Measurements from ENCODE around the gene IP6K1. TPM values are rescaled to one million over a fixed set of nuclear protein-coding genes. Genes with fewer than 3 reads are reported as not detected.
"Not testable (repeated sequence)": the region's sequence is repeated elsewhere in the genome, so short reads cannot be mapped to it uniquely, and the experiment has no call there.

Gene IP6K1
- total and polyA plus RNA-seq, 10 of the 15 experiments (the other 5 are each of a cell fraction or from before 2014, with no cell fraction given) = 1.3 to 30.6 (median 18.2) TPM

DNA sequence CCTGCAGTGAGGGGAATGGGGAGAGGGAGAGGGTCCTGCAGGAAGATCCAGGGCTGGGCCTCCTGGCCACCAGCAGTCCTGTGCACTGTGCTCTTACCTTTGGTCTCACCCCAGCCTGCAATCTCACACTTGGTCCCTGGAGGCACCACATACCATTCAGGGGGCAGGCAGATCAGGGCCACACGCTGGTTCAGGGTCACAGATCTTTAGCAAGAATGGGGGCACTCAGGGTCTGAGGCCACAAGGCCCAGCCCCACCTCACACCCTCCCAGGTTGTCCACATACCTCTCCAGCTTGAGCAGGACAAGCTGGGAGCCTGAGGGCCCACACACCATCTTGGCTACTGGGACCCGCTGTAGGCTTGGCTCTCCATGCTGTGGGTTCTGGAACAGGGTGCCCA lies 101.9 kb downstream of the IP6K1 start:
- SMC1A ChIA-PET (ENCODE audit: uncharacterized antibody, unreplicated experiment); RAD21 ChIA-PET (ENCODE audit: unreplicated experiment); in situ Hi-C loops (cut with MboI); H3K27ac ChIP-seq (ENCODE audit: control insufficient read depth, insufficient read depth); intact Hi-C loops (cut with micrococcal nuclease; ENCODE audit: unreplicated experiment); H3K4me3 ChIP-seq; BruUV-seq (replicated peaks); DNase-seq (ENCODE audit: low read depth, low spot score); H2AFZ ChIP-seq (ENCODE audit: control insufficient read depth, low read depth, low read length); H3K4me1 ChIP-seq (ENCODE audit: control insufficient read depth, insufficient read depth, low read length); FAIRE-seq; H3K27me3 ChIP-seq (replicated peaks in 1 of 2; ENCODE audit: control insufficient read depth in 2 of 2, insufficient read depth in 2 of 2, low read length in 1 of 2); H3K79me2 ChIP-seq (ENCODE audit: control insufficient read depth, insufficient read depth, low read length); H4K20me1 ChIP-seq (ENCODE audit: control insufficient read depth, insufficient read depth); CTCF ChIA-PET; H3K4me2 ChIP-seq (ENCODE audit: control insufficient read depth, insufficient read depth); H3K9me3 ChIP-seq (replicated peaks; ENCODE audit: control insufficient read depth, insufficient read depth, low read length); POLR2A ChIA-PET; ATAC-seq; H3K9ac ChIP-seq (ENCODE audit: control insufficient read depth, insufficient read depth, low read length): not testable (repeated sequence)
- 100% methylated on average over 2 of the region's 2 CpGs for WGBS (ENCODE audit: insufficient coverage, insufficient replicate concordance, low lambda C conversion rate, missing lambda C conversion rate)
- peaks cover 11 to 26% of the 10 kb centered on the region in 2 experiments; a peak in 3 of 4 replicates for H3K36me3 ChIP-seq (ENCODE audit: control insufficient read depth in 2 of 2, insufficient read depth in 2 of 2, low read length in 1 of 2)

DNA sequence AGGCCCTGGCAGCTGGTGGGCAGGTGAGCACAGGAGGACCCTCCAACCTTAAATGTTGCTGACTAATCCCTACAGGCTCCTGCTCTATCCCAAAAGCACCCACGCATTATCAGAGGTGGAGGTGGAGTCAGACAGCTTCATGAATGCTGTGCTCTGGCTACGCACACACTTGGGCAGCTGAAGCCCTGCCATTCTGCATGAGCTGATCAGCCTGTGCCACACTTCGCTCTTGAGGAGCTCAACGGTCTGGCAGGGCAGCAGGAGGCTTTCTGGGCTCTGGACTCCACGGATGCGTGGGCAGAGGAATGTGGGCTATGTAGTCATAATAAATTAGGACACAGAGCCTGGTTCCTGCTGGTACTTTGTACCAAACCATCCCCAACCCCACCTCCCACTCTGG lies 103.2 kb downstream of the IP6K1 start:
- POLR2A ChIA-PET = no interaction called here
- H3K36me3 ChIP-seq (ENCODE audit: control insufficient read depth in 2 of 2, insufficient read depth in 2 of 2, low read length in 1 of 2) = peaks cover 18 to 31% of the 10 kb centered on the region in 2 experiments; a peak in 3 of 4 replicates
- H3K4me1 ChIP-seq (ENCODE audit: control insufficient read depth, insufficient read depth, low read length) = no peaks in the 10 kb centered on the region; the same call in 1 of the 2 replicates
- CTCF ChIA-PET = no interaction called here
- intact Hi-C loops (cut with micrococcal nuclease; ENCODE audit: unreplicated experiment) = no loop called here
- ATAC-seq (no peak), DNase-seq (ENCODE audit: low read depth, low spot score) (no peak), FAIRE-seq (no peak)
- no peaks in the 10 kb centered on the region for H3K27me3 ChIP-seq (replicated peaks in 1 of 2; ENCODE audit: control insufficient read depth in 2 of 2, insufficient read depth in 2 of 2, low read length in 1 of 2)
- H3K9me3 ChIP-seq (replicated peaks; ENCODE audit: control insufficient read depth, insufficient read depth, low read length) = no peaks in the 10 kb centered on the region
- BruUV-seq (replicated peaks) = no TSS peak
- SMC1A ChIA-PET (ENCODE audit: uncharacterized antibody, unreplicated experiment) = no interaction called here
- no peak overlapping the region for H2AFZ ChIP-seq (ENCODE audit: control insufficient read depth, low read depth, low read length)
- no peak overlapping the region for H3K4me3 ChIP-seq
- H3K9ac ChIP-seq (ENCODE audit: control insufficient read depth, insufficient read depth, low read length) = no peak overlapping the region
- in situ Hi-C loops (cut with MboI) = no loop called here
- H4K20me1 ChIP-seq (ENCODE audit: control insufficient read depth, insufficient read depth) = no peaks in the 10 kb centered on the region
- RAD21 ChIA-PET (ENCODE audit: unreplicated experiment) = no interaction called here
- H3K4me2 ChIP-seq (ENCODE audit: control insufficient read depth, insufficient read depth) = no peak overlapping the region
- 94% methylated on average over 6 of the region's 6 CpGs for WGBS (ENCODE audit: insufficient coverage, insufficient replicate concordance, low lambda C conversion rate, missing lambda C conversion rate)
- no peaks in the 10 kb centered on the region; the same call in 1 of the 2 replicates for H3K79me2 ChIP-seq (ENCODE audit: control insufficient read depth, insufficient read depth, low read length)
- H3K27ac ChIP-seq (ENCODE audit: control insufficient read depth, insufficient read depth) = no peak overlapping the region
- TF ChIP-seq ZNF274 (IDR thresholded peaks at IDR 0.05; ENCODE audit: insufficient read depth, insufficient read length) (no peak), HDGF (IDR thresholded peaks at IDR 0.05) (no peak), STAT3 (IDR thresholded peaks at IDR 0.05; ENCODE audit: low read depth, low read length) (no peak), CHD4 (IDR thresholded peaks at IDR 0.05) (no peak), FOS (IDR thresholded peaks at IDR 0.05; ENCODE audit: borderline replicate concordance, extremely low read depth, insufficient read length) (no peak), RBBP5 (conservative IDR thresholded peaks at IDR 0.05) (no peak), HDAC6 (IDR thresholded peaks at IDR 0.05; ENCODE audit: unreplicated experiment) (no peak), PML (IDR thresholded peaks at IDR 0.05; ENCODE audit: low read length) (no peak), RAD51 (IDR thresholded peaks at IDR 0.05) (no peak)
- TF ChIP-seq, protein P1, sequence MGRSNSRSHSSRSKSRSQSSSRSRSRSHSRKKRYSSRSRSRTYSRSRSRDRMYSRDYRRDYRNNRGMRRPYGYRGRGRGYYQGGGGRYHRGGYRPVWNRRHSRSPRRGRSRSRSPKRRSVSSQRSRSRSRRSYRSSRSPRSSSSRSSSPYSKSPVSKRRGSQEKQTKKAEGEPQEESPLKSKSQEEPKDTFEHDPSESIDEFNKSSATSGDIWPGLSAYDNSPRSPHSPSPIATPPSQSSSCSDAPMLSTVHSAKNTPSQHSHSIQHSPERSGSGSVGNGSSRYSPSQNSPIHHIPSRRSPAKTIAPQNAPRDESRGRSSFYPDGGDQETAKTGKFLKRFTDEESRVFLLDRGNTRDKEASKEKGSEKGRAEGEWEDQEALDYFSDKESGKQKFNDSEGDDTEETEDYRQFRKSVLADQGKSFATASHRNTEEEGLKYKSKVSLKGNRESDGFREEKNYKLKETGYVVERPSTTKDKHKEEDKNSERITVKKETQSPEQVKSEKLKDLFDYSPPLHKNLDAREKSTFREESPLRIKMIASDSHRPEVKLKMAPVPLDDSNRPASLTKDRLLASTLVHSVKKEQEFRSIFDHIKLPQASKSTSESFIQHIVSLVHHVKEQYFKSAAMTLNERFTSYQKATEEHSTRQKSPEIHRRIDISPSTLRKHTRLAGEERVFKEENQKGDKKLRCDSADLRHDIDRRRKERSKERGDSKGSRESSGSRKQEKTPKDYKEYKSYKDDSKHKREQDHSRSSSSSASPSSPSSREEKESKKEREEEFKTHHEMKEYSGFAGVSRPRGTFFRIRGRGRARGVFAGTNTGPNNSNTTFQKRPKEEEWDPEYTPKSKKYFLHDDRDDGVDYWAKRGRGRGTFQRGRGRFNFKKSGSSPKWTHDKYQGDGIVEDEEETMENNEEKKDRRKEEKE (IDR thresholded peaks at IDR 0.05) = no peak
- TF ChIP-seq, protein P2, sequence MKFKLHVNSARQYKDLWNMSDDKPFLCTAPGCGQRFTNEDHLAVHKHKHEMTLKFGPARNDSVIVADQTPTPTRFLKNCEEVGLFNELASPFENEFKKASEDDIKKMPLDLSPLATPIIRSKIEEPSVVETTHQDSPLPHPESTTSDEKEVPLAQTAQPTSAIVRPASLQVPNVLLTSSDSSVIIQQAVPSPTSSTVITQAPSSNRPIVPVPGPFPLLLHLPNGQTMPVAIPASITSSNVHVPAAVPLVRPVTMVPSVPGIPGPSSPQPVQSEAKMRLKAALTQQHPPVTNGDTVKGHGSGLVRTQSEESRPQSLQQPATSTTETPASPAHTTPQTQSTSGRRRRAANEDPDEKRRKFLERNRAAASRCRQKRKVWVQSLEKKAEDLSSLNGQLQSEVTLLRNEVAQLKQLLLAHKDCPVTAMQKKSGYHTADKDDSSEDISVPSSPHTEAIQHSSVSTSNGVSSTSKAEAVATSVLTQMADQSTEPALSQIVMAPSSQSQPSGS (IDR thresholded peaks at IDR 0.05; ENCODE audit: low read length) = no peak
- TF ChIP-seq, protein P3, sequence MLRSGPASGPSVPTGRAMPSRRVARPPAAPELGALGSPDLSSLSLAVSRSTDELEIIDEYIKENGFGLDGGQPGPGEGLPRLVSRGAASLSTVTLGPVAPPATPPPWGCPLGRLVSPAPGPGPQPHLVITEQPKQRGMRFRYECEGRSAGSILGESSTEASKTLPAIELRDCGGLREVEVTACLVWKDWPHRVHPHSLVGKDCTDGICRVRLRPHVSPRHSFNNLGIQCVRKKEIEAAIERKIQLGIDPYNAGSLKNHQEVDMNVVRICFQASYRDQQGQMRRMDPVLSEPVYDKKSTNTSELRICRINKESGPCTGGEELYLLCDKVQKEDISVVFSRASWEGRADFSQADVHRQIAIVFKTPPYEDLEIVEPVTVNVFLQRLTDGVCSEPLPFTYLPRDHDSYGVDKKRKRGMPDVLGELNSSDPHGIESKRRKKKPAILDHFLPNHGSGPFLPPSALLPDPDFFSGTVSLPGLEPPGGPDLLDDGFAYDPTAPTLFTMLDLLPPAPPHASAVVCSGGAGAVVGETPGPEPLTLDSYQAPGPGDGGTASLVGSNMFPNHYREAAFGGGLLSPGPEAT (IDR thresholded peaks at IDR 0.05; ENCODE audit: low read depth) = no peak
